DND-41 (cell line): ENCODE measurements around the gene PHLDA1.

Experiments
- ATAC-seq: fragments of 200-7000 bp; cut with Tn5 transposase; 3 replicates; pipeline ENCODE4 v1.9.1; 2021; ENCODE audit warnings: low read depth; ENCODE audit not compliant: insufficient read depth
- DNase-seq: peaks from one replicate; pipeline ENCODE4 v3.0.0-alpha.2; 2020
- H2AFZ ChIP-seq: 2 replicates; pipeline ENCODE4 v1.6.0; 2012; ENCODE audit warnings: low read depth, low read length
- H3K27ac ChIP-seq: 2 replicates; pipeline ENCODE4 v1.5.1; 2012; ENCODE audit warnings: low read length, inconsistent platforms
- H3K27me3 ChIP-seq: fragments of 200-600 bp; sonication (generic); 2 replicates; pipeline ENCODE4 v1.6.0; 2012; ENCODE audit warnings: low read length, mild to moderate bottlenecking, inconsistent platforms; ENCODE audit not compliant: insufficient read depth, poor library complexity
- H3K36me3 ChIP-seq: 2 replicates; pipeline ENCODE4 v1.5.1; 2012; ENCODE audit warnings: low read length, inconsistent platforms; ENCODE audit not compliant: insufficient read depth
- H3K4me1 ChIP-seq: 2 replicates; pipeline ENCODE4 v1.5.1; 2012; ENCODE audit warnings: mild to moderate bottlenecking, low read length; ENCODE audit not compliant: insufficient read depth
- H3K4me2 ChIP-seq: 2 replicates; pipeline ENCODE4 v1.6.0; 2012; ENCODE audit warnings: mild to moderate bottlenecking, moderate library complexity, low read length, inconsistent platforms; ENCODE audit not compliant: insufficient read depth
- H3K4me3 ChIP-seq, 2 experiments: fragments of 200-600 bp in 1 of 2; shearing (Covaris generic) in 1 of 2; 2 replicates each; pipeline ENCODE4 v1.5.1; 2012 to 2016; ENCODE audit warnings: inconsistent platforms in 2 of 2, low read length in 2 of 2, mild to moderate bottlenecking in 2 of 2, low read depth in 1 of 2, moderate library complexity in 1 of 2
- H3K79me2 ChIP-seq: 2 replicates; pipeline ENCODE4 v1.6.0; 2012; ENCODE audit warnings: low read length, inconsistent platforms; ENCODE audit not compliant: insufficient read depth
- H3K9ac ChIP-seq: 2 replicates; pipeline ENCODE4 v1.6.0; 2012; ENCODE audit warnings: low read depth, mild to moderate bottlenecking, inconsistent platforms, low read length, moderate library complexity
- H3K9me3 ChIP-seq: 2 replicates; pipeline ENCODE4 v1.5.1; 2012; ENCODE audit warnings: low read length, moderate library complexity, mild to moderate bottlenecking, inconsistent platforms; ENCODE audit not compliant: insufficient read depth, severe bottlenecking
- H4K20me1 ChIP-seq: 2 replicates; pipeline ENCODE4 v1.6.0; 2012; ENCODE audit warnings: low read length; ENCODE audit not compliant: insufficient read depth
- CTCF ChIP-seq: IDR thresholded peaks from 2 replicates; pipeline ENCODE4 v1.5.1; 2012; ENCODE audit warnings: borderline replicate concordance, low read length, moderate library complexity, mild to moderate bottlenecking; ENCODE audit not compliant: poor library complexity, severe bottlenecking; ENCODE audit errors: extremely low read depth
- EZH2 ChIP-seq: IDR thresholded peaks from 3 replicates; pipeline ENCODE4 v1.6.1; 2012; ENCODE audit warnings: borderline replicate concordance, low read depth, mild to moderate bottlenecking, moderate library complexity, low read length, inconsistent platforms; ENCODE audit not compliant: severe bottlenecking

Gene PHLDA1

GRCh38 chr12:75976913-75977312, 54.7 kb downstream of the PHLDA1 start:
- Histone ChIP-seq H3K9me3 (no peaks in the 10 kb centered on the region), H3K4me2 (no peak overlapping the region), H3K27me3 (no peaks in the 10 kb centered on the region), H3K4me1 (peaks cover 15% of the 10 kb centered on the region), H3K79me2 (no peaks in the 10 kb centered on the region), H3K27ac (no peak overlapping the region), H3K9ac (no peak overlapping the region), H4K20me1 (no peaks in the 10 kb centered on the region), H3K36me3 (no peaks in the 10 kb centered on the region), H2AFZ (no peak overlapping the region), H3K4me3 (no peak overlapping the region)
- TF ChIP-seq EZH2, result no peak
- TF ChIP-seq CTCF, result no peak
- no peak for DNase-seq
- no peak for ATAC-seq

- Histone ChIP-seq H4K20me1 (no peaks in the 10 kb centered on the region), H3K27ac (no peak overlapping the region), H3K36me3 (no peaks in the 10 kb centered on the region), H3K79me2 (no peaks in the 10 kb centered on the region), H3K27me3 (no peaks in the 10 kb centered on the region), H3K9ac (no peak overlapping the region), H3K4me3 (no peak overlapping the region), H3K9me3 (no peaks in the 10 kb centered on the region), H3K4me1 (peaks cover 15% of the 10 kb centered on the region), H2AFZ (no peak overlapping the region), H3K4me2 (no peak overlapping the region)
- ATAC-seq (no peak), DNase-seq (no peak)
- no peak for TF ChIP-seq CTCF
- no peak for TF ChIP-seq EZH2
Measured at GRCh38 chr12:75976113-75976512, 55.5 kb downstream of the PHLDA1 start.

- Histone ChIP-seq H3K9me3 (no peaks in the 10 kb centered on the region), H3K79me2 (no peaks in the 10 kb centered on the region), H3K4me2 (no peak overlapping the region), H3K4me1 (peaks cover 15% of the 10 kb centered on the region), H3K27ac (no peak overlapping the region), H4K20me1 (no peaks in the 10 kb centered on the region), H2AFZ (no peak overlapping the region), H3K27me3 (no peaks in the 10 kb centered on the region), H3K4me3 (no peak overlapping the region), H3K9ac (no peak overlapping the region), H3K36me3 (no peaks in the 10 kb centered on the region)
- DNase-seq, result no peak
- no peak for ATAC-seq
- TF ChIP-seq EZH2, result no peak
- TF ChIP-seq CTCF, result no peak
Measured at GRCh38 chr12:75975702-75976101, 55.9 kb downstream of the PHLDA1 start.
